ENCODE results near the gene ZNF319. TPM values are rescaled to one million over a fixed set of nuclear protein-coding genes. Genes with fewer than 3 reads are reported as not detected.

ZNF319 gene
- total and polyA plus RNA-seq, 2 experiments from 2014 or later = 1.7 to 10.0 TPM

DNA sequence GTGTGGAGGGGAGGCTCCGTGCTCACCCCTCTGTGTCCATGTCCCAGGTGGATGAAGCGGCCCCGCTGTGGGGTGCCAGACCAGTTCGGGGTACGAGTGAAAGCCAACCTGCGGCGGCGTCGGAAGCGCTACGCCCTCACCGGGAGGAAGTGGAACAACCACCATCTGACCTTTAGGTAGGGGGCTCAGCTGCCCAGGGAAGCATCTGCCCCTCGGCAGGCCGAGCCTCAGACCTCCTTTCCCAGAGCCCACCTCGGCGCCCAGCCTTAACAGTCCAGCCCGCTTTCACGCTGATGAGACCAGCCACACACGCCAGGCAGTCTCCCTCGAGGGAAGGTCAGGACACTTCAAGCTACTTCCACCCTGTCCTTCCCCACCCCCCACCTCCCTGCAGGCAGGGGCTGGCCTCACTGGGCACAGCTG, 37.8 kb upstream of the ZNF319 start:
- Histone ChIP-seq H2AFZ (no peak overlapping the region), H3K36me3 (ENCODE audit: insufficient read depth) (no peaks in the 10 kb centered on the region; the same call in 1 of the 2 replicates)
- H3K36me3 Mint-ChIP-seq (ENCODE audit: low read depth) = peaks cover 36% of the 10 kb centered on the region

GRCh38 chr16:58037365-58038057, 37.0 kb upstream of the ZNF319 start:
- Mint-ChIP-seq H3K4me3 (no peak overlapping the region), H3K27me3 (ENCODE audit: insufficient read depth, low read depth, poor library complexity) (peaks cover 8% of the 10 kb centered on the region), H3K4me1 (peaks cover 6% of the 10 kb centered on the region), H3K9me3 (peaks cover 4% of the 10 kb centered on the region; the same call in 1 of the 3 replicates), H3K36me3 (ENCODE audit: low read depth) (peaks cover 31% of the 10 kb centered on the region), H3K27ac (no peak overlapping the region)
- H3K79me2 ChIP-seq (replicated peaks; ENCODE audit: insufficient read depth) = 0 out of 2 replicates have a peak, but pooled peaks cover 9% of the 10 kb centered on the region
- no peak for DNase-seq (ENCODE audit: low spot score)
- H3K27me3 ChIP-seq (ENCODE audit: insufficient read depth) = no peaks in the 10 kb centered on the region
- H3K36me3 ChIP-seq (ENCODE audit: insufficient read depth) = no peaks in the 10 kb centered on the region; the same call in 1 of the 2 replicates
- no peak overlapping the region for H2AFZ ChIP-seq
- no peaks in the 10 kb centered on the region for H3K9me2 ChIP-seq (ENCODE audit: insufficient read depth)
- no peaks in the 10 kb centered on the region; the same call in 1 of the 2 replicates for H4K20me1 ChIP-seq (replicated peaks; ENCODE audit: insufficient read depth)
- no peaks in the 10 kb centered on the region; the same call in 1 of the 2 replicates for H3K4me1 ChIP-seq (ENCODE audit: insufficient read depth)
- no peak for ATAC-seq
- H3K27ac ChIP-seq (ENCODE audit: low read depth) = no peak overlapping the region
- H3K4me2 ChIP-seq = no peak overlapping the region
- H3K4me3 ChIP-seq = no peak overlapping the region
- no peaks in the 10 kb centered on the region for H3F3A ChIP-seq (replicated peaks; ENCODE audit: low read depth)
- TF ChIP-seq ZNF331 (CRISPR knock-in tag; IDR thresholded peaks at IDR 0.05; ENCODE audit: low read depth) = no peak
- TF ChIP-seq CREB1 (CRISPR knock-in tag; IDR thresholded peaks at IDR 0.05; ENCODE audit: low read depth) = no peak
- no peak for TF ChIP-seq ZNF114 (CRISPR knock-in tag; IDR thresholded peaks at IDR 0.05)
- TF ChIP-seq POLR2AphosphoS5 (IDR thresholded peaks at IDR 0.05; ENCODE audit: low read depth) = no peak
- no peak for TF ChIP-seq STAT1 (IDR thresholded peaks at IDR 0.05; ENCODE audit: unreplicated experiment)
- TF ChIP-seq, protein P1, sequence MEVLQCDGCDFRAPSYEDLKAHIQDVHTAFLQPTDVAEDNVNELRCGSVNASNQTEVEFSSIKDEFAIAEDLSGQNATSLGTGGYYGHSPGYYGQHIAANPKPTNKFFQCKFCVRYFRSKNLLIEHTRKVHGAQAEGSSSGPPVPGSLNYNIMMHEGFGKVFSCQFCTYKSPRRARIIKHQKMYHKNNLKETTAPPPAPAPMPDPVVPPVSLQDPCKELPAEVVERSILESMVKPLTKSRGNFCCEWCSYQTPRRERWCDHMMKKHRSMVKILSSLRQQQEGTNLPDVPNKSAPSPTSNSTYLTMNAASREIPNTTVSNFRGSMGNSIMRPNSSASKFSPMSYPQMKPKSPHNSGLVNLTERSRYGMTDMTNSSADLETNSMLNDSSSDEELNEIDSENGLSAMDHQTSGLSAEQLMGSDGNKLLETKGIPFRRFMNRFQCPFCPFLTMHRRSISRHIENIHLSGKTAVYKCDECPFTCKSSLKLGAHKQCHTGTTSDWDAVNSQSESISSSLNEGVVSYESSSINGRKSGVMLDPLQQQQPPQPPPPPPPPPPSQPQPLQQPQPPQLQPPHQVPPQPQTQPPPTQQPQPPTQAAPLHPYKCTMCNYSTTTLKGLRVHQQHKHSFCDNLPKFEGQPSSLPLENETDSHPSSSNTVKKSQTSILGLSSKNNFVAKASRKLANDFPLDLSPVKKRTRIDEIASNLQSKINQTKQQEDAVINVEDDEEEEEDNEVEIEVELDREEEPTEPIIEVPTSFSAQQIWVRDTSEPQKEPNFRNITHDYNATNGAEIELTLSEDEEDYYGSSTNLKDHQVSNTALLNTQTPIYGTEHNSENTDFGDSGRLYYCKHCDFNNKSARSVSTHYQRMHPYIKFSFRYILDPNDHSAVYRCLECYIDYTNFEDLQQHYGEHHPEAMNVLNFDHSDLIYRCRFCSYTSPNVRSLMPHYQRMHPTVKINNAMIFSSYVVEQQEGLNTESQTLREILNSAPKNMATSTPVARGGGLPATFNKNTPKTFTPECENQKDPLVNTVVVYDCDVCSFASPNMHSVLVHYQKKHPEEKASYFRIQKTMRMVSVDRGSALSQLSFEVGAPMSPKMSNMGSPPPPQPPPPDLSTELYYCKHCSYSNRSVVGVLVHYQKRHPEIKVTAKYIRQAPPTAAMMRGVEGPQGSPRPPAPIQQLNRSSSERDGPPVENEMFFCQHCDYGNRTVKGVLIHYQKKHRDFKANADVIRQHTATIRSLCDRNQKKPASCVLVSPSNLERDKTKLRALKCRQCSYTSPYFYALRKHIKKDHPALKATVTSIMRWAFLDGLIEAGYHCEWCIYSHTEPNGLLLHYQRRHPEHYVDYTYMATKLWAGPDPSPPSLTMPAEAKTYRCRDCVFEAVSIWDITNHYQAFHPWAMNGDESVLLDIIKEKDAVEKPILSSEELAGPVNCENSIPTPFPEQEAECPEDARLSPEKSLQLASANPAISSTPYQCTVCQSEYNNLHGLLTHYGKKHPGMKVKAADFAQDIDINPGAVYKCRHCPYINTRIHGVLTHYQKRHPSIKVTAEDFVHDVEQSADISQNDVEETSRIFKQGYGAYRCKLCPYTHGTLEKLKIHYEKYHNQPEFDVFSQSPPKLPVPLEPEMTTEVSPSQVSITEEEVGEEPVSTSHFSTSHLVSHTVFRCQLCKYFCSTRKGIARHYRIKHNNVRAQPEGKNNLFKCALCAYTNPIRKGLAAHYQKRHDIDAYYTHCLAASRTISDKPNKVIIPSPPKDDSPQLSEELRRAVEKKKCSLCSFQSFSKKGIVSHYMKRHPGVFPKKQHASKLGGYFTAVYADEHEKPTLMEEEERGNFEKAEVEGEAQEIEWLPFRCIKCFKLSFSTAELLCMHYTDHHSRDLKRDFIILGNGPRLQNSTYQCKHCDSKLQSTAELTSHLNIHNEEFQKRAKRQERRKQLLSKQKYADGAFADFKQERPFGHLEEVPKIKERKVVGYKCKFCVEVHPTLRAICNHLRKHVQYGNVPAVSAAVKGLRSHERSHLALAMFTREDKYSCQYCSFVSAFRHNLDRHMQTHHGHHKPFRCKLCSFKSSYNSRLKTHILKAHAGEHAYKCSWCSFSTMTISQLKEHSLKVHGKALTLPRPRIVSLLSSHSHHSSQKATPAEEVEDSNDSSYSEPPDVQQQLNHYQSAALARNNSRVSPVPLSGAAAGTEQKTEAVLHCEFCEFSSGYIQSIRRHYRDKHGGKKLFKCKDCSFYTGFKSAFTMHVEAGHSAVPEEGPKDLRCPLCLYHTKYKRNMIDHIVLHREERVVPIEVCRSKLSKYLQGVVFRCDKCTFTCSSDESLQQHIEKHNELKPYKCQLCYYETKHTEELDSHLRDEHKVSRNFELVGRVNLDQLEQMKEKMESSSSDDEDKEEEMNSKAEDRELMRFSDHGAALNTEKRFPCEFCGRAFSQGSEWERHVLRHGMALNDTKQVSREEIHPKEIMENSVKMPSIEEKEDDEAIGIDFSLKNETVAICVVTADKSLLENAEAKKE (CRISPR knock-in tag; IDR thresholded peaks at IDR 0.05) = no peak
- no peak for TF ChIP-seq EZH2phosphoT487 (IDR thresholded peaks at IDR 0.05; ENCODE audit: unreplicated experiment)
- TF ChIP-seq NANOG (IDR thresholded peaks at IDR 0.05; ENCODE audit: borderline replicate concordance) = no peak

More for the DNA sequence above, 37.8 kb upstream of the ZNF319 start:
- no peak overlapping the region for H3K4me3 Mint-ChIP-seq
- H3K27ac Mint-ChIP-seq = no peak overlapping the region
- peaks cover 5% of the 10 kb centered on the region for H3K4me1 Mint-ChIP-seq
- ATAC-seq = no peak
- H3K9me3 Mint-ChIP-seq = peaks cover 4% of the 10 kb centered on the region; the same call in 1 of the 3 replicates
- Histone ChIP-seq H3K4me1 (ENCODE audit: insufficient read depth) (no peaks in the 10 kb centered on the region), H3K27ac (ENCODE audit: low read depth) (no peak overlapping the region), H3K27me3 (ENCODE audit: insufficient read depth) (no peaks in the 10 kb centered on the region), H3K4me2 (no peak overlapping the region), H3K9me2 (ENCODE audit: insufficient read depth) (no peaks in the 10 kb centered on the region), H3F3A (replicated peaks; ENCODE audit: low read depth) (no peaks in the 10 kb centered on the region), H4K20me1 (replicated peaks; ENCODE audit: insufficient read depth) (no peaks in the 10 kb centered on the region; the same call in 1 of the 2 replicates), H3K4me3 (no peak overlapping the region), H3K79me2 (replicated peaks; ENCODE audit: insufficient read depth) (0 out of 2 replicates have a peak, but pooled peaks cover 9% of the 10 kb centered on the region)
- H3K27me3 Mint-ChIP-seq (ENCODE audit: insufficient read depth, low read depth, poor library complexity) = peaks cover 8% of the 10 kb centered on the region
- DNase-seq (ENCODE audit: low spot score) = no peak
- TF ChIP-seq EZH2 (IDR thresholded peaks at IDR 0.05; ENCODE audit: low read depth, unreplicated experiment) (no peak), EZH2phosphoT487 (IDR thresholded peaks at IDR 0.05; ENCODE audit: unreplicated experiment) (no peak), NANOG (IDR thresholded peaks at IDR 0.05; ENCODE audit: borderline replicate concordance) (no peak), CTCF (conservative IDR thresholded peaks at IDR 0.05; ENCODE audit: low read depth in 2 of 2) (no peak)
